GM12865 (cell line): ENCODE measurements around the gene ITSN1.

Experiments
- DNase-seq: peaks from one replicate; pipeline ENCODE4 v3.0.0; 2010; ENCODE audit warnings: low read depth
- H3K4me3 ChIP-seq: 2 replicates; pipeline ENCODE4 v1.5.1; 2011; ENCODE audit warnings: mild to moderate bottlenecking, low read depth, low read length, control low read depth
- CTCF ChIP-seq: IDR thresholded peaks from 2 replicates; pipeline ENCODE4 v1.5.1; 2011; ENCODE audit warnings: low read length, control low read depth, low read depth, inconsistent platforms; ENCODE audit not compliant: insufficient read depth; ENCODE audit errors: missing control alignments

The ITSN1 gene

GRCh38 chr21:33948951-33949444, 306.7 kb downstream of the ITSN1 start:
- DNase-seq = peak; percentile 30
- peak overlapping the region; percentile 86 for H3K4me3 ChIP-seq
- TF ChIP-seq CTCF = no peak
